Ishikawa (cell line): ENCODE results near the gene HOXA5.

Experiments
- CEBPB ChIP-seq: IDR thresholded peaks from 2 replicates; pipeline ENCODE4 v1.6.1; 2012
- CREB1 ChIP-seq: IDR thresholded peaks from 2 replicates; pipeline ENCODE4 v1.6.1; 2012; ENCODE audit warnings: low read depth
- EGR1 ChIP-seq: IDR thresholded peaks from 2 replicates; pipeline ENCODE4 v1.6.1; 2012
- EP300 ChIP-seq: IDR thresholded peaks from 2 replicates; pipeline ENCODE4 v1.6.1; 2012; ENCODE audit warnings: borderline replicate concordance
- FOXM1 ChIP-seq: IDR thresholded peaks from 2 replicates; pipeline ENCODE4 v1.6.1; 2012; ENCODE audit warnings: low read depth, borderline replicate concordance
- NFIC ChIP-seq: IDR thresholded peaks from 2 replicates; pipeline ENCODE4 v1.6.1; 2012
- RAD21 ChIP-seq: IDR thresholded peaks from 2 replicates; pipeline ENCODE4 v1.6.1; 2012; ENCODE audit warnings: low read depth
- TAF1 ChIP-seq: IDR thresholded peaks from 2 replicates; pipeline ENCODE4 v1.6.1; 2012; ENCODE audit warnings: low read depth, mild to moderate bottlenecking
- TCF12 ChIP-seq: IDR thresholded peaks from 2 replicates; pipeline ENCODE4 v1.6.1; 2012; ENCODE audit warnings: low read depth
- TEAD4 ChIP-seq: IDR thresholded peaks from 2 replicates; pipeline ENCODE4 v1.6.1; 2012
- YY1 ChIP-seq: IDR thresholded peaks from 2 replicates; pipeline ENCODE4 v1.6.1; 2012; ENCODE audit warnings: low read depth
- ZBTB7A ChIP-seq: IDR thresholded peaks from 2 replicates; pipeline ENCODE4 v1.6.1; 2012; ENCODE audit warnings: low read depth
- TF ChIP-seq, protein P1 (sequence below): IDR thresholded peaks from 2 replicates; pipeline ENCODE4 v1.6.1; 2012; ENCODE audit warnings: low read depth, mild to moderate bottlenecking
- TF ChIP-seq, protein P2 (sequence below): IDR thresholded peaks from 2 replicates; pipeline ENCODE4 v1.6.1; 2012
- TF ChIP-seq, protein P3 (sequence below): IDR thresholded peaks from 2 replicates; pipeline ENCODE4 v1.6.1; 2012

The HOXA5 gene

DNA sequence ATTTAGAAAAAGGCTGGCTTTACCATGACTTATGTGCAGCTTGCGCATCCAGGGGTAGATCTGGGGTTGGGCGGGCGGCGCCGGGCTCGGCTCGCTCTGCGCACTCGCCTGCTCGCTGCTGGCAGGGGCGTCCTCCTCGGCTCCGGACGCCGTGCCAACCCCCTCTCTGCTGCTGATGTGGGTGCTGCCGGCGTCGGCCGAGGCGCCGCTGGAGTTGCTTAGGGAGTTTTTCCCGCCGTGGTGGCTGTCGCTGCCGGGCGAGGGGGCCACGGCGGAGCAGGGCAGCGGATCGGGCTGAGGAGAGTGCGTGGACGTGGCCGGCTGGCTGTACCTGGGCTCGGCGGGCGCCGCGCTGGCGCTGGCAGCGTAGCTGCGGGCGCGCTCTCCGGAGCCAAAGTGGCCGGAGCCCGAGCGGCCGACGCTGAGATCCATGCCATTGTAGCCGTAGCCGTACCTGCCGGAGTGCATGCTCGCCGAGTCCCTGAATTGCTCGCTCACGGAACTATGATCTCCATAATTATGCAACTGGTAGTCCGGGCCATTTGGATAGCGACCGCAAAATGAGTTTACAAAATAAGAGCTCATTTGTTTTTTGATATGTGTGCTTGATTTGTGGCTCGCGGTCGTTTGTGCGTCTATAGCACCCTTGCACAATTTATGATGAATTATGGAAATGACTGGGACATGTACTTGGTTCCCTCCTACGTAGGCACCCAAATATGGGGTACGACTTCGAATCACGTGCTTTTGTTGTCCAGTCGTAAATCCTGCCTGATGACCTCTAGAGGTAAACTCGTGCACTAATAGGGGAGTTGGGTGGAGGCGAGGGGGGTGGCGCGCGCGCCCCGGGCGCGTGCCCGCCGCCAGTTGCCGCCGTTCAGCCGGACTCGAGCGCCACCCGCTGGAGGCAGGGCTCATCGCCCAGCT lies at the start of gene HOXA5:
HOXA5 (minus strand) TSS at position 659 of the 927 bp plus-strand sequence; CDS start at position 585, 74 bp downstream.
- TF ChIP-seq CEBPB (peak; percentile 78), FOXM1 (no peak), TCF12 (no peak), ZBTB7A (0 out of 2 replicates have a peak, but pooled peaks have one; percentile 57), TEAD4 (peak; percentile 27; the same call in 1 of the 2 replicates), RAD21 (peak; percentile 88), EP300 (no peak), YY1 (no peak)
- TF ChIP-seq, protein P1, sequence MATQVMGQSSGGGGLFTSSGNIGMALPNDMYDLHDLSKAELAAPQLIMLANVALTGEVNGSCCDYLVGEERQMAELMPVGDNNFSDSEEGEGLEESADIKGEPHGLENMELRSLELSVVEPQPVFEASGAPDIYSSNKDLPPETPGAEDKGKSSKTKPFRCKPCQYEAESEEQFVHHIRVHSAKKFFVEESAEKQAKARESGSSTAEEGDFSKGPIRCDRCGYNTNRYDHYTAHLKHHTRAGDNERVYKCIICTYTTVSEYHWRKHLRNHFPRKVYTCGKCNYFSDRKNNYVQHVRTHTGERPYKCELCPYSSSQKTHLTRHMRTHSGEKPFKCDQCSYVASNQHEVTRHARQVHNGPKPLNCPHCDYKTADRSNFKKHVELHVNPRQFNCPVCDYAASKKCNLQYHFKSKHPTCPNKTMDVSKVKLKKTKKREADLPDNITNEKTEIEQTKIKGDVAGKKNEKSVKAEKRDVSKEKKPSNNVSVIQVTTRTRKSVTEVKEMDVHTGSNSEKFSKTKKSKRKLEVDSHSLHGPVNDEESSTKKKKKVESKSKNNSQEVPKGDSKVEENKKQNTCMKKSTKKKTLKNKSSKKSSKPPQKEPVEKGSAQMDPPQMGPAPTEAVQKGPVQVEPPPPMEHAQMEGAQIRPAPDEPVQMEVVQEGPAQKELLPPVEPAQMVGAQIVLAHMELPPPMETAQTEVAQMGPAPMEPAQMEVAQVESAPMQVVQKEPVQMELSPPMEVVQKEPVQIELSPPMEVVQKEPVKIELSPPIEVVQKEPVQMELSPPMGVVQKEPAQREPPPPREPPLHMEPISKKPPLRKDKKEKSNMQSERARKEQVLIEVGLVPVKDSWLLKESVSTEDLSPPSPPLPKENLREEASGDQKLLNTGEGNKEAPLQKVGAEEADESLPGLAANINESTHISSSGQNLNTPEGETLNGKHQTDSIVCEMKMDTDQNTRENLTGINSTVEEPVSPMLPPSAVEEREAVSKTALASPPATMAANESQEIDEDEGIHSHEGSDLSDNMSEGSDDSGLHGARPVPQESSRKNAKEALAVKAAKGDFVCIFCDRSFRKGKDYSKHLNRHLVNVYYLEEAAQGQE, result no peak
- TF ChIP-seq, protein P2, sequence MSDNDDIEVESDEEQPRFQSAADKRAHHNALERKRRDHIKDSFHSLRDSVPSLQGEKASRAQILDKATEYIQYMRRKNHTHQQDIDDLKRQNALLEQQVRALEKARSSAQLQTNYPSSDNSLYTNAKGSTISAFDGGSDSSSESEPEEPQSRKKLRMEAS, result peak; percentile 80
- TF ChIP-seq, protein P3, sequence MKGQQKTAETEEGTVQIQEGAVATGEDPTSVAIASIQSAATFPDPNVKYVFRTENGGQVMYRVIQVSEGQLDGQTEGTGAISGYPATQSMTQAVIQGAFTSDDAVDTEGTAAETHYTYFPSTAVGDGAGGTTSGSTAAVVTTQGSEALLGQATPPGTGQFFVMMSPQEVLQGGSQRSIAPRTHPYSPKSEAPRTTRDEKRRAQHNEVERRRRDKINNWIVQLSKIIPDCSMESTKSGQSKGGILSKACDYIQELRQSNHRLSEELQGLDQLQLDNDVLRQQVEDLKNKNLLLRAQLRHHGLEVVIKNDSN, result peak; percentile 93

DNA sequence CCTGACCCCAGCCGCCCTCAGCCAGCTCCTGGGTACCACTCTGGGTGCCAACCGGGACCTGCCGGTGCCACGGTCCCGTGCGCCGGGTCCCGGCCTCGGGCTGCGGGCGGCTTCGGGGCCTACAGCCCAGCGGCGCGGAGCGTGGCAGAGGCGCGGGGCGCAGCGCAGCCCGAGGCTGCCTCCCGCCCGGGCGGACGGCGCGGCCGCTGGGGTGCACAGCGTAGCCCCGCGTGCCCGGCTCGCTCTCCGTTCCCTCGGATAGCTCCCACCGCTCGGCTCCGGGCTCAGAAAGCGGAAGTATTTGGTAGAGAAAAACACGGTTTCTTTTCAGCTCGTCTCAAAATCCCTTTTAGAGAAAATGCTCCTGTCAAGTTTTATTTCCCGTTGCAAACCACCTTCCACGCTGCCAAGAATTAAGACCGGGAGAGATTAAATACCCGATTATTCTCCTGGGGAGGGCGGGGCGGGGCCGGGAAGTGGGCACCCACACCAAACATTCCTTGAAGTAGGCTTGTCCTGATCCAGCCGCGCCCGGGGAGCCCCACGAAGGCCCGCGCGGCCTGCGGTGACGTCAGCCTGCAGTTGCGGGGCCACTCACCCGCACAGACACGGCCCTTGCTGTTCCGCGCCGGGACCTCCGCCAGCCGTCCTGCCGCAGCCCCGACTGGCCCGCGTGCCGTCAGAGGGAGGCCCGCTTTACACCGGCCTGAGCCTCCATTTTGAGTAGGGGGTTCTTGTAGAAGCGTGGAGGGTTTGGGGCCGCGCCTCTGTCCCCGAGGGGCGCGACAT lies 49.3 kb upstream of the HOXA5 start:
- TF ChIP-seq NFIC (no peak), EGR1 (no peak), YY1 (no peak)

DNA sequence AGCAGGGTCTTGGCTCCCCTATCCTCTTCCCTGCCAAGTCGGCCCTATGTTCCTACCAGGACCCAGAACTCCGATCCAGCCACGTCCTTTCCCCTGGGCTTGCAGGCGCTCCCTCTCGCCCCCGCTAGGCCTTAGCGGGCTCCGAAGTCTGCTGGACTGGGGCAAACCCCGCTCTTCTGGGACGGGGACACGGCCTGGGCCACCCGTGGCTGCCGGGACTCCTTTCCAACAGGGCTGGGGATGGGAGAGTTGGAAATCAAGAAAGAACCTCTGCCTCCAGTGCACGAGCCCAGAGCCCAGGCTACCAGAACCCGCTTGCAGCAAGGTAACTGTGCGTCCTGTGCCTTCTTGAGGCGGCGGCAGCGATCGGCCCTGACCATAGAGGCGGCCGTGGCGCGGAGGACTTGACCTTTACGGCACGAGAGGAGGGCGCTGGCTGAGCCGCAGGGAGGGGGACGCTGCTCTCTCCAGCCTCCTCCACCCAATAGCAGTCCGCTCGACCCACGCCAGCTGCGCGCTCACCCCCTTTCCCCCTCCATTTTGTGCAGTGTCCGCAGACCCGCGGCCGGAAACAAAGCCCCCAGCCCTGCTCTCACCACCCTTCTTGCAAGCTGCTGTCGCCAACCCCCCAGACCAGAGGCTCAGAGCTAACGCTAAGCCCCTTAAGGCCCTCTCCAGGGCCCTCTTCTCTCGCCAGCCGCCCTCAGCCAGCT lies 48.5 kb upstream of the HOXA5 start:
- no peak for TF ChIP-seq TAF1
- no peak for TF ChIP-seq TCF12
- no peak for TF ChIP-seq YY1
- TF ChIP-seq EGR1, result no peak
- no peak for TF ChIP-seq CREB1
- TF ChIP-seq, protein P1, result no peak
- TF ChIP-seq, protein P3, result no peak
- TF ChIP-seq RAD21, result no peak
- TF ChIP-seq ZBTB7A, result no peak
- TF ChIP-seq TEAD4, result no peak
- TF ChIP-seq FOXM1, result no peak
- no peak for TF ChIP-seq NFIC
- no peak for TF ChIP-seq EP300
- TF ChIP-seq CEBPB, result no peak
- TF ChIP-seq, protein P2, result no peak

DNA sequence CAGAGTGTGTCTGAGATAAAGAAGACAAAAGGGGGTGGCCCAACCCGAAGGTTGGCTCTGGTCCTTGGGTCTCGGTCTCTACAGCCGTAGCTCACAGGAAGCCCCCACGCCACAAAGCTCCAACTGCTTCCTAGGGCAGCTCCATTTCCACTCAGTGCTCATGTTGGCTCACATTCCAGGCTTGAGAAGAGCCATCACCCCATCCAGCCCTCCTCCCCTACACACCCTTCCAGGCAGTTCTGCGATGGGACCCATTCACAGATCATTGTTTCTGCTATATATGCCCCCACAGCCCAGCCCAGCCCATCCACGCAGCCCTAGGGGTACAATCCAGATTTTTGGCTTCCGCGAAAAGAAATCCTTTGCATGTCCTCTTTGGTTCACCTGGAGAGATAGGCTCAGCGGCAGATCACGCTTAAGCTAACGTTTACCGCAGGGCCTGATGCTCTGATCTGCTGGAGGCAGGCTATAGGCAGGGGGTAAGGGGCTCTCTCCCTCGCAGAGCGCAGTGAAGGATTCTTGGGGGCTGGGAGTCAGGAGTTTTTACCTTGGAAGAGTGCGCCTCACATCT lies 47.8 kb upstream of the HOXA5 start:
- TF ChIP-seq EP300, result no peak
- no peak for TF ChIP-seq TEAD4
- TF ChIP-seq, protein P3, result no peak
- TF ChIP-seq YY1, result no peak
- no peak for TF ChIP-seq TCF12
- no peak for TF ChIP-seq CEBPB
- TF ChIP-seq FOXM1, result no peak
- no peak for TF ChIP-seq EGR1
- TF ChIP-seq ZBTB7A, result no peak
- TF ChIP-seq NFIC, result no peak
- TF ChIP-seq, protein P1, result no peak
- TF ChIP-seq, protein P2, result no peak
